Activated T-cell treated with anti-CD3 and anti-CD28 coated beads, Interleukin-2, amount 50 U/mL, for 48 hours (primary cell): ENCODE data around the gene SYT15.
"Not testable (repeated sequence)": the region's sequence is repeated elsewhere in the genome, so short reads cannot be mapped to it uniquely, and the experiment has no call there.

Experiments
- DNase-seq, 2 experiments: peaks; one replicate each; pipeline ENCODE4 v3.0.0-alpha.2; 2020

Gene SYT15

DNA sequence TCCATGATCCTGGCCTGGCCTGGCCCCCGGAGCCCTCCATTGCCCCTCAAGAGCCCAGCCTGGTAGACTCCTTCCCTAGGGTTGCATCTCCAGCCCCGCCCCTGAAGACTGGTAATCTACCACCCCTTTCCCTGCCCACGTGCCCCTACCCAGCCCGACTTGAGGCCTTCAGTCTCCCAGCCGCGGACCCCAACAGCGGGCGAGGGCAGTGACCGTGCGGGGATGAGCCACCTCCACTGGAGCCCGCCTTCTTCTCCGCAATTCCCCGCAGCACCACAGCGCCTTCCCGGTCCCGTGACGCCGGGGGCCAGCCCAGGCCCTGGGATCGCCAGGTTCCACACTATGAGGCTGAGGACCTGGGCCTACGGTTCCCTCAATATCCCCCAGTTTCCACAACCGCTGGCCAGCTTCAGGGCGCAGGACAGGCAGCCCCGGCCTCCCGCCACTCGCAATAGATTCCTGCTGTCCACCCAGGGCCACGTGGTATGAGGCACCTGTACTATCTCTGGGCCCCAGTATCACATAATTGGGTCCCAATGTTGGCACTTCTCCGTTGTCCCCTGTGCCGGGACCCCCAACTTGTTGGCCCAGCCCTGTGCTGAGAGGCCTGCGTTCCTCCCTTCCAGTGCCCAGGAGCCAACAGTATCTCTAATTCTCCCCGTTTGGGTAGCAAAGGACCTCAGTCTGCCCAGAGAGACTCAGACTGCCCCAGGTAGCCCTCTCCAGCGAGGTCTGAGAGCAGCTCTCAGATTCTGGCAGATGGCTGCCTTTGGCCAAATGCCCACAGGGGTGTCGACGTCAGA is 21.4 kb upstream of the SYT15 start:
- DNase-seq = peak; percentile 16 to 18

DNA sequence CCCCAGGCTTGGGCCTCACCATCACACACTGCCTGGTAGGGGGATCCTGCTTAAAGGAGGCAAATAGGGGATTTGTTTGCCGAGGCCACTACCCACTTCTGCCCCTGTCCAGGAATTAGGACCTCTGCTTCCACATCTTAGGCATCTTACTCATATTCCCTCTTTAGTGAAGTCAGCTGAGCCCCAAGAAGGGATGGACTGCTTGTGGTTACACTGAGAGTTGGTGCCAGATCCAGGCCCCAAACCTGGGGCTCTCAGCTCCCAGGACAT is 20.9 kb upstream of the SYT15 start:
- DNase-seq = no peak

GRCh38 chr10:46558392-46559185 is 20.3 kb upstream of the SYT15 start:
- peak; percentile 11 for DNase-seq

- peak in 1 of 2 experiments; percentile 10 for DNase-seq
Observed at GRCh38 chr10:46559231-46559671, 19.7 kb upstream of the SYT15 start.

GRCh38 chr10:46560381-46560780 is 18.5 kb upstream of the SYT15 start:
- peak in 1 of 2 experiments; percentile 10 for DNase-seq

DNA sequence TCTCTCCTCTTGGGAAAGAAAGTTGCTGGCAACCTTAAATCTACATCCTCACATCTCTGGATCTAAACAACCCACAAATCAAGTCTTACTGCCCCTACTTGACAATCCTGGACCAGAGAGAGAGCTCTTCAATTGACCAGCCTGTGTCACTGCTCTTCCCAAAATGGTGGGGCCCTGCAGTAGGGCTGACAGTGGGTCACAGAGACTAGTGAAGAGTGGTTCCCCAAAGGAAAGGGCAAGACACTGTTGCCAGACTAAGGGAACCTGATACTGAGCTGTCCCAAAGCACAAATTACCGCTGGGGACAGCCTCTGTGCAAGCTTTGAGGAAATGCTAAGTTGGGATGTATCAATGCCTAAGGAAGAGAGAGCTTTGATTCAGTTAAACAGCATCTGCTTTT is 18.0 kb upstream of the SYT15 start:
- DNase-seq = no peak

- peak; percentile 59 to 70 for DNase-seq
Observed at GRCh38 chr10:46565591-46566332, 13.2 kb upstream of the SYT15 start.

DNA sequence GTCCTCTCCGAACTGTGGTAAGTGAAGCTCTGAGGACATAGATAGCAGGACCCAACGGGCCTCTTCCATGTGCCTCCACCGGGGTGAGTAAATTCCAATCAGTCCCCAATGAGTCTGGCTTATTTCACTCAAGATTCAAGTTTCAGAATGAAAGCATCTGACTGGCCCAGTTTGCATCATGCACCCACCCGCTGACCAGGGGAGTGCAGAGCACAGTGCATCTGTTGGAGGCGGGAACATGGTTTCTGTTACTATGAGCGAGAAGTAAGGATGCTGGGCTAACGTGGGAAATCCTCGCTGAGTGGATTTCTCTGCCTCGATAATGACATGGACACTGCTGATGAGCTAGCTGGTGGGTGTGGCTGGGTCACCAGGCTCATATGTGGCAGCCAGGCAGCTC is 11.8 kb upstream of the SYT15 start:
- DNase-seq = not testable (repeated sequence)

DNA sequence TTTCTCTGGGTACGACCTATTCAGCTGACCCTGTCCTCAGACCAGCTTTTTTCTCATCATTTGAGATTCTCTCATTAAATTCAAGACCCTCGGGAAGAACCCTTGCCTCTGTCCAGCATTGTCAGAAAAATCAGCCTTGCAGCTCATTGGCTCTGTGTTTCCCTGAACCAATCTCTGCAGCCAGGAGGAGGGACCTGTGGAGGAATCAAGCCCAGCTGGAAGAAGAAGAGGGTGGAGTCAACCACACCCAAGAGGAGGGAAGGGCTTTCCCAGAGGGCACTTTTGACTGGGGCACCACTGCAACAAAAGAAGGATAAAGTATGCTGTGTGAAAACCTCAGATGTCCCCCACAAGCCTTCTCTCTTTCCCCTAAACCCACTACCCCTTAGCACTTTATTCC is 8.3 kb upstream of the SYT15 start:
- DNase-seq = not testable (repeated sequence)

DNA sequence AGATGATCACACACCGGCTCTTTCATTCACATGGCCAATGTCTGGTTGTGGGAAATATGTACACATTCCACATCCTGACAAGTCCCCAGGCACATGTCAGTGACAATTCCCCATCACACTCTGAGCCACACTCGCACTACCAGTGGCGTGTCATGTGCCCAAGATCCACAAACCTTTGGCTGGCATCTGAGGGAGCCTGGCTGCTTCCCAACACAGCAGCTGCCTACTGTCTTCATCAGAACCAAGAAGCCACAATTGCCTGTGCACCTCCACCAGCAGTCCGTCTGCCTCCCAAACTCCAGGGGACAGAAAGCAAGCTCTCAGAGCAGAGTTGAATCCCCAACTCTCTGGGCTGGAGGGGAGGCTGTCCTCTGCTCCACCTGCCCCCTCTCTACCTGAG is 6.2 kb upstream of the SYT15 start:
- DNase-seq = not testable (repeated sequence)

GRCh38 chr10:46573314-46573713 is 5.6 kb upstream of the SYT15 start:
- DNase-seq = not testable (repeated sequence)

GRCh38 chr10:46573884-46574283 is 5.0 kb upstream of the SYT15 start:
- not testable (repeated sequence) for DNase-seq

DNA sequence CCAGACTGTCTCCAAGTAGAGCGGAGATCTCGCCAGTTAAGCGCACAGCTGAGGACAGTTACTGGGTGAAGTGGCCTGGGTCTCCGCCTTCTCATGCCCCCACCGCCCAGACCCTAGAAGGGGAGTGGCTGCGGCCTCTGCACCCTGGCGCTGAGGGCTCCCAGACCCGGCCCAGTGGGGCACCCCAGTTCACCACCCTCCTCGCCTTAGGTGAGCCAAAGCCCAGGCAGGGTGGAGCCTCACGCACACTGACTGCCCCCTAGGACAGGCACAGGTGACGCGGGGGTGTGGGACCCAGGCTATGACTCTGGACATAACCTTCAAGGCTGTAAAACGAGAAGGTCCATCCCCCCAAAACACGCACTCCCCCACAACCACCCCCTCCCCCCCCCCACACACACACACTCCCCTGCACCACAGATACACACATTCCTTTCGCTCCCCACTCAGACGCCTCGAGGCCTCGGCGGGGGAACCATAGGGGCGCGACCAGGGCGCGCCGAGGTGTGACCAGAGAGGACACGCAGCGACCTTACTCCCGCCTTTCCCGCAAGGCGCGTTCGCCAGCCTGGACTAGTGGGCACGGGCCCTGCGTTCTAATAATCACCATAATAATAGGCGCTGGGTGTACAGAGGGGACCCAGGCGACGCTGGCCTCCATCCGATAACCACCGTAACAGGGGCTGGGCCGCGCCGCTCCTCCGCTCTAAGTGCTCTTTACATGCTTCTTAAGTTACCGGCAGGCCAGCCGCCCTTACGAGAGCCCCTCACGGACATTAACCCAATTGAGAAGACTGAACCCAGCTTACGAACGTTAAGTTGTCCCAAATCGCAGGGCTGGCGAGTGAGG is 1.1 kb upstream of the SYT15 start:
- not testable (repeated sequence) for DNase-seq

- DNase-seq = not testable (repeated sequence)
Observed at GRCh38 chr10:46579378-46579777, 450 bp downstream of the SYT15 start.

DNA sequence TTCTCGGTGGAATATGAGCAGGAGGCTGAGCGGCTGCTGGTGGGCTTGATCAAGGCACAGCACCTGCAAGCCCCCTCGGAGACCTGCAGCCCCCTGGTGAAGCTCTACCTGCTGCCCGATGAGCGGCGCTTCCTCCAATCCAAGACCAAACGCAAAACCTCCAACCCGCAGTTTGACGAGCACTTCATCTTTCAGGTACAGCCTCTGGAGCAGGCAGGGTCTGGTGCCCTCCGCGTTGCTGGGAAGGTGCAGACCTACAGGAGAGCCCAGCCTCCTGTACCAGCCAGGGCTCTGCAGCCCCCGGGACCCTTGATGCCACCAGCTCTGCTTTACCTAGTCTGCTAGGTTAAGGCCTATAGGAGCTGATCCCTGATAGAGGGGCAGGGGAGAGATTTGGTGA is 3.1 kb downstream of the SYT15 start:
- DNase-seq = not testable (repeated sequence)

DNA sequence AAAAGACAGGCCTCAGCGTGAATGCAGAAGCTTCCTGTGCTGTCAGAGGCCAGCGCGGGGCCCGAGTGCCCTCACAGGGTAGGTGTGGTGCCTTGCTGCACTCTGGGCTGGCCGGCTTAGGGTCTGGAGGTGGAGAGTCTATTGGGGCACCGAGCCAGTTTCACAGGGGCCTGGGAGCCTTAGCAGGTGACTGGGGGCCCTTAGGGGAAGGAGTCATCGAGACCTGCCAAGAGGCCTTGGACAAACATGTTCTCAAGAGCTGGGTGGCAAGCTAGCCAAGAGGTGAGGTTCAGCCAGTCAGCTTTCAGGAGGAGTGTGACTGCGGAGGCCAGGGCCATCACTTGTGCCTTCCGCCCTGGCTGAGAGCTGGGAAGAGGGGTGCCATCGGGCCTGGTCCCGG is 3.6 kb downstream of the SYT15 start:
- not testable (repeated sequence) for DNase-seq

GRCh38 chr10:46584196-46584595 is 5.3 kb downstream of the SYT15 start:
- DNase-seq = not testable (repeated sequence)

DNA sequence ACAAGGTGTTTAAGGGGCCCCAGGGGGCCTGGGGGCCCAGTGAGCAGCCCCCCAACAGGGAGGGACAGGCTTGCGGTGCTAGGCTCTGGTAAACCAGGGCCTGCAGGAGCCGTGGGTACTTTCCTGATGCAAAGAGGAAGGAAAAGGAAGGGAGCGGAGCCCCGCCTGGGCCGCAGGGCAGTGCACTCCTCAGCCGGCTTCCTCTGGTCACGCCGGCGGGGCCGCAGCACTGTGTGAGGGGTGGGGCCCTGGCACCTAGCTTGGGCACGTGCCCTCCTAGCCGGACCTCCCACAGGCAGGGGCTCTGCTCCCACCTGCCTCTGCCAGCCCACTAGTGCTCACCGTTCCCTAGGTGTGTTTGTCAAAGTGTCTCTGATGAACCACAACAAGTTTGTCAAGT is 6.3 kb downstream of the SYT15 start:
- not testable (repeated sequence) for DNase-seq

GRCh38 chr10:46587546-46587945 is 8.6 kb downstream of the SYT15 start:
- DNase-seq = not testable (repeated sequence)

- DNase-seq = not testable (repeated sequence)
Observed at GRCh38 chr10:46588221-46588620, 9.3 kb downstream of the SYT15 start.

GRCh38 chr10:46589589-46589988 is 10.7 kb downstream of the SYT15 start:
- not testable (repeated sequence) for DNase-seq

GRCh38 chr10:46591053-46591452 is 12.1 kb downstream of the SYT15 start:
- DNase-seq = not testable (repeated sequence)
